Measurements from ENCODE around the gene PTPRN2. TPM values are rescaled to one million over a fixed set of nuclear protein-coding genes. Genes with fewer than 3 reads are reported as not detected.

Gene PTPRN2
- total and polyA plus RNA-seq, 2 donors (not counting 3 experiments of a cell fraction or from before 2014, with no cell fraction given) = 0.62 to 0.88 TPM

DNA sequence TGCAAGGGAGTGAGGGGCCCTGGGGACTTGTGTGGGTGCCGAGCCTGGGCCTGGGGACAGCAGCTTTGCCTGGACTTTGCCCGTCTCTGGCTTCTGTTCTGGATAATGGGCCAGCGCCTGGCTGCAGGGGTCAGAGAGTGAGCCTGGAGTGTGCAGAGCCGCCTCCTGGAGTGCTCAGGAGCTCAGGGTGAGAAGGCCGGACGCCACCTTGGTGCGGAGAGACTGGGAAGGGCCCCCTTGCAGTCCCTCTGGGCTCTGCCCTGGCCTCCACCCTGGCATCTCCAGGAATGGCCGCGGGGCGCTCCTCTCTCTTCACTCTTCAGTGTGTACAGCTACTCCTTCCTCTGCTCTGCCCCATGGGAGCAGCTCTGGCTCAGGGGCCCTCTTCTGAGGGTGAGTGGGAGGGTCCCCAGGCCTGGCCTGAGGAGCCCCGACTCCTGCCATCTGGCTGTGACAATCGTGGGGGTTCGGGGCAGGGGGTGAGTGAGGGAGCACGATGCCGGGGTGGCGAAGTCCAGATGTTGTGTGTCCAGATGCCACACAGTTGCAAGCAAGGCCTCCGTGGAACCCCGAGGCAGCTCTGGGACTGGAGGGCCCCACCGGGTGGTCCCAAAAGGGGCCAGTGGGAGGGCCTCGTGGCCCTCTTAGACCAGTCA lies 1063.7 kb downstream of the PTPRN2 start:
- POLR2A ChIA-PET = no interaction called here

DNA sequence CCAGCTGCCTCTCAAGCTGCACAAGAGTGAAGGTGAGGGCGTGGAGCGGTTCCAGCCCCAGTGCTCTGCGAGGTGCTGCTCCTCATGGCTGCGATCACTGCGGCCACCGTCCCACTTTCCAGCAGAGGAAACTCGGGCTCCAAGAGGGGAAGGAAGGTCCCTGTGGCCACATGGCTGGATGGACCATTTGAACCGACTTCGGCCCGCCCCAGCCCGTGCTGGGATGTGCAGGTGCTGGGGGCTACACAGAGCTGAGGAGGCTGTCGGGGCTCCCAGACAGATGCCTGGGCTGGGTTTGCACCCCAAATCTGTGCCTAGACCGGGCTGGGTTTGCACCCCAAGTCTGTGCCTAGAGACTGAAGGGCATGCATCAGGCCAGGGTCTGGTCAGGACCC lies 1064.3 kb downstream of the PTPRN2 start:
- no peaks in the 10 kb centered on the region for H3K9me3 ChIP-seq (replicated peaks; ENCODE audit: control insufficient read depth, insufficient read depth, low read length)
- ChIA-PET POLR2A (no interaction called here), CTCF (no interaction called here)
- H2AFZ ChIP-seq (ENCODE audit: low read depth, low read length) = no peak overlapping the region
- H3K36me3 ChIP-seq (ENCODE audit: control insufficient read depth in 2 of 2, extremely low read depth in 1 of 2, insufficient read depth in 2 of 2, low read length in 2 of 2) = no peaks in the 10 kb centered on the region
- H3K4me2 ChIP-seq (ENCODE audit: insufficient read depth, low read length) = no peak overlapping the region
- FAIRE-seq (no peak), DNase-seq (ENCODE audit: low read depth, low spot score) (no peak)
- H3K27ac ChIP-seq (ENCODE audit: insufficient read depth, low read depth, low read length) = no peak overlapping the region
- H3K9me1 ChIP-seq (replicated peaks; ENCODE audit: control insufficient read depth, extremely low read depth, insufficient read depth, low read length) = no peaks in the 10 kb centered on the region
- dilution Hi-C loops (cut with MboI; ENCODE audit: extremely low pct_ligation_motif_present, low sequenced_read_pairs) (no loop called here), intact Hi-C loops (cut with micrococcal nuclease) (no loop called here)
- H3K9ac ChIP-seq (replicated peaks; ENCODE audit: extremely low read depth, insufficient read depth, low read length) = no peak overlapping the region
- H3K79me2 ChIP-seq (ENCODE audit: control insufficient read depth, insufficient read depth, low read length) = no peaks in the 10 kb centered on the region
- no peaks in the 10 kb centered on the region for H4K20me1 ChIP-seq (replicated peaks; ENCODE audit: control insufficient read depth, extremely low read depth, insufficient read depth, low read length)
- no TSS peak for BruUV-seq (replicated peaks)
- no peaks in the 10 kb centered on the region for H3K4me1 ChIP-seq (ENCODE audit: control insufficient read depth, extremely low read depth, insufficient read depth, low read length)
- TF ChIP-seq GATA2 (IDR thresholded peaks at IDR 0.05; ENCODE audit: insufficient read depth, insufficient read length, low read depth, low read length) (no peak), EZH2 (IDR thresholded peaks at IDR 0.05; ENCODE audit: borderline replicate concordance, low read depth, low read length, severe bottlenecking) (no peak), POLR2A (IDR thresholded peaks at IDR 0.05; ENCODE audit: low read depth, low read length) (no peak), FOS (IDR thresholded peaks at IDR 0.05; ENCODE audit: borderline replicate concordance, insufficient read depth, low read length) (no peak), MYC (IDR thresholded peaks at IDR 0.05; ENCODE audit: low read depth, low read length) (no peak), POLR2AphosphoS5 (IDR thresholded peaks at IDR 0.05; ENCODE audit: insufficient read depth, low read depth, low read length) (no peak), JUN (IDR thresholded peaks at IDR 0.05; ENCODE audit: borderline replicate concordance, insufficient read depth, insufficient read length, low read depth) (no peak)
- TF ChIP-seq, protein P1, sequence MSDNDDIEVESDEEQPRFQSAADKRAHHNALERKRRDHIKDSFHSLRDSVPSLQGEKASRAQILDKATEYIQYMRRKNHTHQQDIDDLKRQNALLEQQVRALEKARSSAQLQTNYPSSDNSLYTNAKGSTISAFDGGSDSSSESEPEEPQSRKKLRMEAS (IDR thresholded peaks at IDR 0.05; ENCODE audit: insufficient read depth, insufficient read length) = no peak
- TF ChIP-seq, protein P2, sequence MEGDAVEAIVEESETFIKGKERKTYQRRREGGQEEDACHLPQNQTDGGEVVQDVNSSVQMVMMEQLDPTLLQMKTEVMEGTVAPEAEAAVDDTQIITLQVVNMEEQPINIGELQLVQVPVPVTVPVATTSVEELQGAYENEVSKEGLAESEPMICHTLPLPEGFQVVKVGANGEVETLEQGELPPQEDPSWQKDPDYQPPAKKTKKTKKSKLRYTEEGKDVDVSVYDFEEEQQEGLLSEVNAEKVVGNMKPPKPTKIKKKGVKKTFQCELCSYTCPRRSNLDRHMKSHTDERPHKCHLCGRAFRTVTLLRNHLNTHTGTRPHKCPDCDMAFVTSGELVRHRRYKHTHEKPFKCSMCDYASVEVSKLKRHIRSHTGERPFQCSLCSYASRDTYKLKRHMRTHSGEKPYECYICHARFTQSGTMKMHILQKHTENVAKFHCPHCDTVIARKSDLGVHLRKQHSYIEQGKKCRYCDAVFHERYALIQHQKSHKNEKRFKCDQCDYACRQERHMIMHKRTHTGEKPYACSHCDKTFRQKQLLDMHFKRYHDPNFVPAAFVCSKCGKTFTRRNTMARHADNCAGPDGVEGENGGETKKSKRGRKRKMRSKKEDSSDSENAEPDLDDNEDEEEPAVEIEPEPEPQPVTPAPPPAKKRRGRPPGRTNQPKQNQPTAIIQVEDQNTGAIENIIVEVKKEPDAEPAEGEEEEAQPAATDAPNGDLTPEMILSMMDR (IDR thresholded peaks at IDR 0.05; ENCODE audit: extremely low read depth in 1 of 2, insufficient read depth in 1 of 2, low read depth in 1 of 2, low read length in 2 of 2) = no peak
- H3K4me3 ChIP-seq (replicated peaks in 1 of 3; ENCODE audit: insufficient read depth in 1 of 3, low read depth in 1 of 3, low read length in 3 of 3) = no peak overlapping the region
- H3K27me3 ChIP-seq (ENCODE audit: control insufficient read depth in 2 of 2, insufficient read depth in 2 of 2, low read length in 2 of 2) = no peaks in the 10 kb centered on the region

More for the DNA sequence above, 1063.7 kb downstream of the PTPRN2 start:
- dilution Hi-C loops (cut with MboI; ENCODE audit: extremely low pct_ligation_motif_present, low sequenced_read_pairs) = no loop called here
- no peaks in the 10 kb centered on the region for H3K27me3 ChIP-seq (ENCODE audit: control insufficient read depth in 2 of 2, insufficient read depth in 2 of 2, low read length in 2 of 2)
- intact Hi-C loops (cut with micrococcal nuclease) = no loop called here
- H3K4me1 ChIP-seq (ENCODE audit: control insufficient read depth, extremely low read depth, insufficient read depth, low read length) = no peaks in the 10 kb centered on the region
- TF ChIP-seq FOS (IDR thresholded peaks at IDR 0.05; ENCODE audit: borderline replicate concordance, insufficient read depth, low read length) (no peak), POLR2A (IDR thresholded peaks at IDR 0.05; ENCODE audit: low read depth, low read length) (no peak)
- no peak overlapping the region for H3K4me3 ChIP-seq (replicated peaks in 1 of 3; ENCODE audit: insufficient read depth in 1 of 3, low read depth in 1 of 3, low read length in 3 of 3)
- H3K4me2 ChIP-seq (ENCODE audit: insufficient read depth, low read length) = no peak overlapping the region
- no peak overlapping the region for H3K27ac ChIP-seq (ENCODE audit: insufficient read depth, low read depth, low read length)
- no peak overlapping the region for H3K9ac ChIP-seq (replicated peaks; ENCODE audit: extremely low read depth, insufficient read depth, low read length)
- H3K36me3 ChIP-seq (ENCODE audit: control insufficient read depth in 2 of 2, extremely low read depth in 1 of 2, insufficient read depth in 2 of 2, low read length in 2 of 2) = no peaks in the 10 kb centered on the region
- no peaks in the 10 kb centered on the region for H3K9me1 ChIP-seq (replicated peaks; ENCODE audit: control insufficient read depth, extremely low read depth, insufficient read depth, low read length)
- DNase-seq (ENCODE audit: low read depth, low spot score) (no peak), FAIRE-seq (no peak)
- no peak overlapping the region for H2AFZ ChIP-seq (ENCODE audit: low read depth, low read length)
- no peaks in the 10 kb centered on the region for H3K79me2 ChIP-seq (ENCODE audit: control insufficient read depth, insufficient read depth, low read length)
- H3K9me3 ChIP-seq (replicated peaks; ENCODE audit: control insufficient read depth, insufficient read depth, low read length) = no peaks in the 10 kb centered on the region
- H4K20me1 ChIP-seq (replicated peaks; ENCODE audit: control insufficient read depth, extremely low read depth, insufficient read depth, low read length) = no peaks in the 10 kb centered on the region
- CTCF ChIA-PET = no interaction called here
- BruUV-seq (replicated peaks) = no TSS peak

All from endothelial cell of umbilical vein (primary cell).